K562 (cell line): ENCODE data around the gene GALNT7. TPM values are rescaled to one million over a fixed set of nuclear protein-coding genes. Genes with fewer than 3 reads are reported as not detected.

Source experiments
- ATF3 ChIP-seq, 2 experiments: fragments of 450-650 bp in 1 of 2; sonication (generic) in 1 of 2; formaldehyde crosslinking in 1 of 2; IDR thresholded peaks in 1 of 2; conservative IDR thresholded peaks in 1 of 2; 2 replicates each; pipeline versions ENCODE4 v1.6.1 to v1.8.1; 2016 to 2023; ENCODE audit warnings: mild to moderate bottlenecking in 2 of 2, moderate library complexity in 2 of 2, inconsistent platforms in 1 of 2, missing genetic modification reagents in 1 of 2
- BDP1 ChIP-seq: IDR thresholded peaks from 3 replicates; pipeline ENCODE4 v1.6.1; 2011; ENCODE audit not compliant: insufficient read length, insufficient read depth
- CHD4 ChIP-seq: fragments of 200-600 bp; sonication (generic); IDR thresholded peaks from 3 replicates; pipeline ENCODE4 v1.6.1; 2012; ENCODE audit warnings: low read depth, mild to moderate bottlenecking, mixed read lengths, low read length, inconsistent platforms; ENCODE audit not compliant: insufficient read depth, insufficient replicate concordance, poor library complexity, severe bottlenecking
- DMBX1 ChIP-seq: fragments of 250-450 bp; sonication (Bioruptor Pico); IDR thresholded peaks from 2 replicates; pipeline ENCODE4 v1.8.0; 2022; ENCODE audit warnings: inconsistent platforms, mild to moderate bottlenecking, moderate library complexity, borderline replicate concordance
- MEF2D ChIP-seq: conservative IDR thresholded peaks from 2 replicates; pipeline ENCODE4 v1.6.1; 2016; ENCODE audit warnings: low read depth, missing genetic modification characterization, missing compliant biosample characterization
- SP1 ChIP-seq: sonication (generic); formaldehyde crosslinking; IDR thresholded peaks from 2 replicates; pipeline ENCODE4 v1.8.1; 2022; ENCODE audit warnings: mild to moderate bottlenecking, missing genetic modification reagents
- ZNF354B ChIP-seq: fragments of 250-450 bp; sonication (Bioruptor Pico); IDR thresholded peaks from 2 replicates; pipeline ENCODE4 v1.4.0; 2020
- ZNF77 ChIP-seq: fragments of 250-450 bp; sonication (Bioruptor Pico); IDR thresholded peaks from 2 replicates; pipeline ENCODE4 v1.5.0; 2020
- polyA plus RNA-seq, 8 experiments: library from polyadenylated mRNA; depleted of rRNA in 4 of 8; stranded (reverse) in 5 of 8; unstranded in 3 of 8; fragments of >200 nt; fragmentation: Nextera tagmentation in 2 of 8; fragmentation: Illumina TruSeq in 1 of 8; extraction: Ambion mirVana in 2 of 8; extraction: Trizol in 1 of 8; gene quantifications; 2 replicates each; pipeline versions ENCODE4 v1.2.1 to v1.2.3, GENCODE V29; 2011 to 2014; ENCODE audit warnings: inconsistent platforms in 1 of 8, missing spikeins in 1 of 8
- total RNA-seq, 7 experiments: library from RNA; depleted of rRNA in 6 of 7; stranded (reverse); fragments of >200 nt in 6 of 7; fragmentation: Illumina TruSeq in 2 of 7; extraction: Trizol in 2 of 7; gene quantifications; 2 replicates each; pipeline versions ENCODE4 v1.2.1 to v1.2.3, GENCODE V29; 2011 to 2021; ENCODE audit warnings: low replicate concordance in 1 of 7
- TF ChIP-seq, protein P1 (sequence below): fragments of 450-650 bp; IDR thresholded peaks from 2 replicates; pipeline ENCODE4 v1.6.1; 2016; ENCODE audit warnings: mild to moderate bottlenecking, moderate library complexity

The GALNT7 gene
- total and polyA plus RNA-seq, 9 of the 15 experiments (the other 6 are each of a cell fraction or from before 2014, with no cell fraction given): 16.7 to 38.7 (median 31.1) TPM

DNA sequence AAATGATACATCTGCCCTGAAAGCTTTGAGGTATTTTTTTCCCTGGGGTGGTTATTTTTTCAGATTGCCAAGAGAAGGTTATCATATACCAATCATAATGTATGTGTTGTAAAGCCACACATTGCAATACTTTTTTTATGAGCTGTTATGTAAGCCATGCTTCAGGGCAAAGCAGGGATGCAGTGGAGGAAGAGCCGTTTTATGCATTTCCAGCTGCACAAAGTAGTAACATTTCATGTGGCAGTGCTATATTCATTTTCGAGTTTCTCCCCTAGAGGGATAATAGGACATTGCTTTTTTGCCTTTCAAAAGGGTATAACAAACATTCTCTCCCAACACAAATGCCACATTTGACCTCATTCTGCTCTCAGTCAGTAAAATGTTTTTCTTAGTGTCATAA is 68.5 kb downstream of the GALNT7 start (continued):
- TF ChIP-seq ATF3 (IDR thresholded peaks at IDR 0.05): no peak
- no peak for TF ChIP-seq ATF3 (CRISPR knock-in tag; conservative IDR thresholded peaks at IDR 0.05)
- no peak for TF ChIP-seq ZNF354B
- TF ChIP-seq SP1 (CRISPR knock-in tag): no peak
- no peak for TF ChIP-seq MEF2D (tag)
- TF ChIP-seq ZNF77 (CRISPR knock-in tag): no peak
- no peak for TF ChIP-seq CHD4
- TF ChIP-seq DMBX1: no peak
- TF ChIP-seq, protein P1, sequence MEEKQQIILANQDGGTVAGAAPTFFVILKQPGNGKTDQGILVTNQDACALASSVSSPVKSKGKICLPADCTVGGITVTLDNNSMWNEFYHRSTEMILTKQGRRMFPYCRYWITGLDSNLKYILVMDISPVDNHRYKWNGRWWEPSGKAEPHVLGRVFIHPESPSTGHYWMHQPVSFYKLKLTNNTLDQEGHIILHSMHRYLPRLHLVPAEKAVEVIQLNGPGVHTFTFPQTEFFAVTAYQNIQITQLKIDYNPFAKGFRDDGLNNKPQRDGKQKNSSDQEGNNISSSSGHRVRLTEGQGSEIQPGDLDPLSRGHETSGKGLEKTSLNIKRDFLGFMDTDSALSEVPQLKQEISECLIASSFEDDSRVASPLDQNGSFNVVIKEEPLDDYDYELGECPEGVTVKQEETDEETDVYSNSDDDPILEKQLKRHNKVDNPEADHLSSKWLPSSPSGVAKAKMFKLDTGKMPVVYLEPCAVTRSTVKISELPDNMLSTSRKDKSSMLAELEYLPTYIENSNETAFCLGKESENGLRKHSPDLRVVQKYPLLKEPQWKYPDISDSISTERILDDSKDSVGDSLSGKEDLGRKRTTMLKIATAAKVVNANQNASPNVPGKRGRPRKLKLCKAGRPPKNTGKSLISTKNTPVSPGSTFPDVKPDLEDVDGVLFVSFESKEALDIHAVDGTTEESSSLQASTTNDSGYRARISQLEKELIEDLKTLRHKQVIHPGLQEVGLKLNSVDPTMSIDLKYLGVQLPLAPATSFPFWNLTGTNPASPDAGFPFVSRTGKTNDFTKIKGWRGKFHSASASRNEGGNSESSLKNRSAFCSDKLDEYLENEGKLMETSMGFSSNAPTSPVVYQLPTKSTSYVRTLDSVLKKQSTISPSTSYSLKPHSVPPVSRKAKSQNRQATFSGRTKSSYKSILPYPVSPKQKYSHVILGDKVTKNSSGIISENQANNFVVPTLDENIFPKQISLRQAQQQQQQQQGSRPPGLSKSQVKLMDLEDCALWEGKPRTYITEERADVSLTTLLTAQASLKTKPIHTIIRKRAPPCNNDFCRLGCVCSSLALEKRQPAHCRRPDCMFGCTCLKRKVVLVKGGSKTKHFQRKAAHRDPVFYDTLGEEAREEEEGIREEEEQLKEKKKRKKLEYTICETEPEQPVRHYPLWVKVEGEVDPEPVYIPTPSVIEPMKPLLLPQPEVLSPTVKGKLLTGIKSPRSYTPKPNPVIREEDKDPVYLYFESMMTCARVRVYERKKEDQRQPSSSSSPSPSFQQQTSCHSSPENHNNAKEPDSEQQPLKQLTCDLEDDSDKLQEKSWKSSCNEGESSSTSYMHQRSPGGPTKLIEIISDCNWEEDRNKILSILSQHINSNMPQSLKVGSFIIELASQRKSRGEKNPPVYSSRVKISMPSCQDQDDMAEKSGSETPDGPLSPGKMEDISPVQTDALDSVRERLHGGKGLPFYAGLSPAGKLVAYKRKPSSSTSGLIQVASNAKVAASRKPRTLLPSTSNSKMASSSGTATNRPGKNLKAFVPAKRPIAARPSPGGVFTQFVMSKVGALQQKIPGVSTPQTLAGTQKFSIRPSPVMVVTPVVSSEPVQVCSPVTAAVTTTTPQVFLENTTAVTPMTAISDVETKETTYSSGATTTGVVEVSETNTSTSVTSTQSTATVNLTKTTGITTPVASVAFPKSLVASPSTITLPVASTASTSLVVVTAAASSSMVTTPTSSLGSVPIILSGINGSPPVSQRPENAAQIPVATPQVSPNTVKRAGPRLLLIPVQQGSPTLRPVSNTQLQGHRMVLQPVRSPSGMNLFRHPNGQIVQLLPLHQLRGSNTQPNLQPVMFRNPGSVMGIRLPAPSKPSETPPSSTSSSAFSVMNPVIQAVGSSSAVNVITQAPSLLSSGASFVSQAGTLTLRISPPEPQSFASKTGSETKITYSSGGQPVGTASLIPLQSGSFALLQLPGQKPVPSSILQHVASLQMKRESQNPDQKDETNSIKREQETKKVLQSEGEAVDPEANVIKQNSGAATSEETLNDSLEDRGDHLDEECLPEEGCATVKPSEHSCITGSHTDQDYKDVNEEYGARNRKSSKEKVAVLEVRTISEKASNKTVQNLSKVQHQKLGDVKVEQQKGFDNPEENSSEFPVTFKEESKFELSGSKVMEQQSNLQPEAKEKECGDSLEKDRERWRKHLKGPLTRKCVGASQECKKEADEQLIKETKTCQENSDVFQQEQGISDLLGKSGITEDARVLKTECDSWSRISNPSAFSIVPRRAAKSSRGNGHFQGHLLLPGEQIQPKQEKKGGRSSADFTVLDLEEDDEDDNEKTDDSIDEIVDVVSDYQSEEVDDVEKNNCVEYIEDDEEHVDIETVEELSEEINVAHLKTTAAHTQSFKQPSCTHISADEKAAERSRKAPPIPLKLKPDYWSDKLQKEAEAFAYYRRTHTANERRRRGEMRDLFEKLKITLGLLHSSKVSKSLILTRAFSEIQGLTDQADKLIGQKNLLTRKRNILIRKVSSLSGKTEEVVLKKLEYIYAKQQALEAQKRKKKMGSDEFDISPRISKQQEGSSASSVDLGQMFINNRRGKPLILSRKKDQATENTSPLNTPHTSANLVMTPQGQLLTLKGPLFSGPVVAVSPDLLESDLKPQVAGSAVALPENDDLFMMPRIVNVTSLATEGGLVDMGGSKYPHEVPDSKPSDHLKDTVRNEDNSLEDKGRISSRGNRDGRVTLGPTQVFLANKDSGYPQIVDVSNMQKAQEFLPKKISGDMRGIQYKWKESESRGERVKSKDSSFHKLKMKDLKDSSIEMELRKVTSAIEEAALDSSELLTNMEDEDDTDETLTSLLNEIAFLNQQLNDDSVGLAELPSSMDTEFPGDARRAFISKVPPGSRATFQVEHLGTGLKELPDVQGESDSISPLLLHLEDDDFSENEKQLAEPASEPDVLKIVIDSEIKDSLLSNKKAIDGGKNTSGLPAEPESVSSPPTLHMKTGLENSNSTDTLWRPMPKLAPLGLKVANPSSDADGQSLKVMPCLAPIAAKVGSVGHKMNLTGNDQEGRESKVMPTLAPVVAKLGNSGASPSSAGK: no peak
- TF ChIP-seq BDP1: no peak
